ENCODE measurements around the gene ADAMTS8.

DNA sequence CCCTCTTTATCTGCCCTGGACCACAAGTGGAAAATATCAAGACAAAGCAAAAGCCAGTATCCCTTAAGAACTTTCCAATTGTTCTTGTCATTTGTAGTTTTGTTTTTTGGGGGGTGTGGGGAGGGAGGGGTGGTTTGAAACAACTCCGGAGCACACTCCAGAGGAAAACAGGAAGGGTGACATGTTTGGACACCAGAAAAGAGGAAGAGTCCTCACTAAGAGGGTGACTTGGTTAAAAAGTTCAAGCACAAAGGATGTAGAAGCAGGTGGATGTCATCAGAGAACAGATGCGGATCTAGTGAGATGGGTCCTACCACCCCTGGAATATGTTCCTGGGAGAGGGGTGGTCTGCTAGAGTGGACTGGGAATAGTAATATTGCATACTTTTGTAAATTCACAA is 25.8 kb downstream of the ADAMTS8 start:
- TF ChIP-seq, protein P1, sequence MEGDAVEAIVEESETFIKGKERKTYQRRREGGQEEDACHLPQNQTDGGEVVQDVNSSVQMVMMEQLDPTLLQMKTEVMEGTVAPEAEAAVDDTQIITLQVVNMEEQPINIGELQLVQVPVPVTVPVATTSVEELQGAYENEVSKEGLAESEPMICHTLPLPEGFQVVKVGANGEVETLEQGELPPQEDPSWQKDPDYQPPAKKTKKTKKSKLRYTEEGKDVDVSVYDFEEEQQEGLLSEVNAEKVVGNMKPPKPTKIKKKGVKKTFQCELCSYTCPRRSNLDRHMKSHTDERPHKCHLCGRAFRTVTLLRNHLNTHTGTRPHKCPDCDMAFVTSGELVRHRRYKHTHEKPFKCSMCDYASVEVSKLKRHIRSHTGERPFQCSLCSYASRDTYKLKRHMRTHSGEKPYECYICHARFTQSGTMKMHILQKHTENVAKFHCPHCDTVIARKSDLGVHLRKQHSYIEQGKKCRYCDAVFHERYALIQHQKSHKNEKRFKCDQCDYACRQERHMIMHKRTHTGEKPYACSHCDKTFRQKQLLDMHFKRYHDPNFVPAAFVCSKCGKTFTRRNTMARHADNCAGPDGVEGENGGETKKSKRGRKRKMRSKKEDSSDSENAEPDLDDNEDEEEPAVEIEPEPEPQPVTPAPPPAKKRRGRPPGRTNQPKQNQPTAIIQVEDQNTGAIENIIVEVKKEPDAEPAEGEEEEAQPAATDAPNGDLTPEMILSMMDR (conservative IDR thresholded peaks at IDR 0.05 in 1 of 2, IDR thresholded peaks at IDR 0.05 in 1 of 2; ENCODE audit: extremely low read depth in 1 of 2, insufficient read depth in 1 of 2, low read depth in 1 of 2, low read length in 2 of 2) = no peak
- no peak for TF ChIP-seq EZH2 (IDR thresholded peaks at IDR 0.05; ENCODE audit: borderline replicate concordance, low read length)
